HepG2 (cell line): ENCODE measurements around the gene MAST1. TPM values are rescaled to one million over a fixed set of nuclear protein-coding genes. Genes with fewer than 3 reads are reported as not detected.
A peak's percentile ranks its signal among the peaks of the same experiment; 100 is the strongest.

Source experiments
- ARID4A ChIP-seq: sonication (generic); formaldehyde crosslinking; IDR thresholded peaks from 2 replicates; pipeline ENCODE4 v1.5.0; 2020; ENCODE audit warnings: mild to moderate bottlenecking, missing genetic modification reagents, borderline replicate concordance
- CAMTA2 ChIP-seq: sonication (generic); formaldehyde crosslinking; IDR thresholded peaks from 2 replicates; pipeline ENCODE4 v1.4.0; 2020; ENCODE audit warnings: mild to moderate bottlenecking, missing genetic modification reagents, borderline replicate concordance
- GABPA ChIP-seq, 2 experiments: IDR thresholded peaks; 2 replicates each; pipeline ENCODE4 v1.6.1; 2011 to 2016; ENCODE audit warnings: low read depth in 2 of 2, low read length in 1 of 2, missing biosample characterization in 1 of 2, missing genetic modification characterization in 1 of 2
- HDAC1 ChIP-seq: sonication (generic); formaldehyde crosslinking; IDR thresholded peaks from 2 replicates; pipeline ENCODE4 v1.5.1; 2020; ENCODE audit warnings: mild to moderate bottlenecking, missing genetic modification reagents
- KLF6 ChIP-seq: IDR thresholded peaks from 2 replicates; pipeline ENCODE4 v1.8.0; 2016; ENCODE audit warnings: missing biosample characterization, missing genetic modification reagents
- MIER3 ChIP-seq: IDR thresholded peaks from 2 replicates; pipeline ENCODE4 v1.6.1; 2016; ENCODE audit warnings: missing compliant biosample characterization, borderline replicate concordance
- NFATC3 ChIP-seq: sonication (generic); formaldehyde crosslinking; IDR thresholded peaks from 2 replicates; pipeline ENCODE4 v1.5.1; 2020; ENCODE audit warnings: mild to moderate bottlenecking, missing genetic modification reagents
- ZNF275 ChIP-seq: sonication (generic); formaldehyde crosslinking; IDR thresholded peaks from 2 replicates; pipeline ENCODE4 v1.8.0; 2022; ENCODE audit warnings: missing genetic modification reagents, mild to moderate bottlenecking, inconsistent platforms, borderline replicate concordance
- polyA plus RNA-seq, 8 experiments: library from polyadenylated mRNA; depleted of rRNA in 3 of 8; stranded (reverse) in 7 of 8; unstranded in 1 of 8; fragments of >200 nt; fragmentation: Illumina TruSeq in 4 of 8; extraction: Trizol in 4 of 8; gene quantifications; 2 replicates each; pipeline versions ENCODE4 v1.2.1 to v1.2.3, GENCODE V29; 2011 to 2016; ENCODE audit warnings: low read depth in 4 of 8, missing spikeins in 1 of 8, mixed read lengths in 1 of 8; ENCODE audit not compliant: insufficient read depth in 1 of 8
- total RNA-seq, 5 experiments: library from RNA; depleted of rRNA; stranded (reverse); fragments of >200 nt; fragmentation: Illumina TruSeq; extraction: Trizol; gene quantifications; 2 replicates each; pipeline ENCODE4 v1.2.3, GENCODE V29; 2016; ENCODE audit warnings: low read depth in 1 of 5

The MAST1 gene
- total and polyA plus RNA-seq, 2 of the 13 experiments (the other 11 are each of a cell fraction or from before 2014, with no cell fraction given): 0.73 to 4.7 TPM

- TF ChIP-seq ZNF275 (0 out of 2 replicates have a peak, but pooled peaks have one; percentile 23), NFATC3 (peak; percentile 51; the same call in 1 of the 2 replicates), CAMTA2 (no peak), GABPA (IDR thresholded peaks at IDR 0.05; ENCODE audit: low read depth, low read length) (no peak), GABPA (CRISPR knock-in tag; IDR thresholded peaks at IDR 0.05; ENCODE audit: low read depth) (no peak), MIER3 (CRISPR knock-in tag) (no peak; the same call in 1 of the 2 replicates), ARID4A (CRISPR knock-in tag) (peak; percentile 94), HDAC1 (CRISPR knock-in tag) (peak; percentile 95), KLF6 (no peak)
Measured at GRCh38 chr19:12801466-12802266, 36.6 kb upstream of the MAST1 start, which contains the start of the genes PRDX2 and THSD8 (continued).
